Activated CD4-positive, alpha-beta T cell treated with anti-CD3 and anti-CD28 coated beads for 48 hours (primary cell): ENCODE data around the gene MED17.
"Not testable (repeated sequence)": the region's sequence is repeated elsewhere in the genome, so short reads cannot be mapped to it uniquely, and the experiment has no call there.

Experiments
- DNase-seq: peaks from one replicate; pipeline ENCODE4 v3.0.0-alpha.2; 2020

MED17 gene

DNA sequence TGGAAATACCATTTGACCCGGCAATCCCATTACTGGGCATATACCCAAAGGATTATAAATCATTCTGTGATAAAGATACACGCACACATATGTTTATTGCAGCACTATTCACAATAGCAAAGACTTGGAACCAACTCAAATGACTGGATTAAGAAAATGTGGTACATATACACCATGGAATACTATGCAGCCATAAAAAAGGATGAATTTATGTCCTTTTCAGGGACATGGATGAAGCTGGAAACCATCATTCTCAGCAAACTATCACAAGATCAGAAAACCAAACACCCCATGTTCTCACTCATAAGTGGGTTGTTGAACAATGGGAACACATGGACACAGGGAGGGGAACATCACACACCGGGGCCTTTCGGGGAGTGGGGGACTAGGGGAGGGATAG is 25.0 kb upstream of the MED17 start:
- DNase-seq: not testable (repeated sequence)

DNA sequence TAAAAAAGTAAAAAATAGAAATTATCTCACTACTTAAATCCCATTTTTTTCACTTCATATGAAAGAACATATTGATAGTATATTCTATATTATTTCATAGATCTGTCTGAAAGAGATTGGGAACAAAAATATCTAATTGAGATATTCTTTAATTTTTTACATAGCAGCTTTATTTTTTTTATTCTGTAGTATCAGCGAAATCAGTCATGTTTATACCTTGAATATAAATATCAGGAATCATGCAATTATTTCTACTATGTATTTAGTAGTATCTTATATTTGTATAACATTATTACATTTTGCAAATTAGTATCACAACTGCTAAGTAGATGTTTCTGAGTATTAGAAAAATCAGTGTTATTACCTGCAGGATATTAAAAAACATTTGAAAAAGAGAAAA is 22.2 kb upstream of the MED17 start:
- DNase-seq: no peak

DNA sequence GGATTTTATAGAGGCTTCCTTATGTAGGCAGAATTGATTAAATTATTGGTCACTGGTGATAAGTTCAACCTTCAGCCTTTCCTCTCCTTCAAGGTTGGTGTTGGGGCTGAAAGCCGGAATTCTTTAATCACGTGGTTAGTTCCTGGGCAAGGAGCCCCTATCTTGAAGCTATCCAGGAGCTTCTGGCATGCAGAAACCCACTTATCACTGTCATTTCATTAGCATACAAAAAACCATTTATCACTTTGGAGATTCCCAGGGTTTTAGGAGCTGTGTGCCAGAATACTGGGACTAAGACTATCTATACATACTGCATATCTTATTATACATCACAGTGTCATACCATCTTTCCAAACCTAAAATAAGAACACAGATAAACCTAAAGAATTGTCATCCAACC is 18.5 kb upstream of the MED17 start:
- no peak for DNase-seq

DNA sequence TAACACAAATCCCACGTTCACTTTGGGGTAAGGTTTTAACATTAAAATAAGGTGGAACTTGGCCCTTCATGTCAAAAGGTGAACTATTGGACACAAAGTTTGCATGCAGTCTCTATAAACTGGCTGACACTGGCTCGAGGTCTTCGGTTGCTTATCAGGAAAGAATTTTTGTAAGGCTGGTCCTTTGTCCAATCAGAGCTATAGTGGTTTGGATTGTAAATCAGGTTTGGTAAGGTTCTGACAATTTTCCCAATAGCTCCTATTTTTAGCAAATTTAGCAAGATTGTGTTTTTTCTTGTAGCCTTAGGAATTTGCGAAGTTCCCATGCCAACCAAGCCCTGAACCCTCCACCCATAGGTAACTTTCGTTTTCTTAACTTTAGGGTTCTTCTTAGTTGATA is 17.6 kb upstream of the MED17 start:
- DNase-seq: no peak

DNA sequence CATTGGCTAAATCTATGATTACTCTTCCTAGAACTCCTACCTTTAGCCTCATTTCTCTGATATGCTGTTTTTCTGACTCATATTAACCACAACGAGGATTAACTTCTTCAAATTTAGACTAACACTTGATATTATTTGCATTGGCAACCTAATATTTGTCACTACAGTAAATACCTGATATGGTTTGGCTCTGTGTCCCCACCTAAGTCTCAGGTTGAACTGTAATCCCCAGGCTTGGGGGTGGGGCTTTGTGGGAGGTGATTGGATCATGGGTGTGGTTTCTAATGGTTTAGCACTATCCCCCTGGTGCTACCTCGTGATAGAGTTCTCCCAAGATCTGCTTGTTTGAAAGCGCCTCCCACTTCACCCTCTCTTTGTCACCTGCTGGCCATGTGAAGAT is 17.1 kb upstream of the MED17 start:
- DNase-seq: no peak

DNA sequence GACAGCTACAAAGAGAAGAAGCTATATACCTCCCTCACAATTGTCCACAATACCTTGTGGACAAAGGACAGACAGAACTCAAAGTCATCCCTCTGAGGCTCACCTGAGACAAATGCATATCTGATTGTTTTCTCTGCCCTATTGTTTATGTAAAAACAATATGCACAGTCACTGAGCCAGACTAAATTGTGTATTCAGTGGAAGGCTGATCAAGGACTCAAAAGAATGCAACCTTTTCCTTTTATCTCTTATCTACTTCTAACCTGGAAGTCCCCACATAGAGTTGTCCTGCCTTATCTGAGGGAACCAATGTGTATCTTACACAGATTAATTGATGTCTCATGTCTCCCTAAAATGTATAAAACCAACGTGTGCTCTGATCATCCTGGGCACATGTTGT is 13.9 kb upstream of the MED17 start:
- no peak for DNase-seq

DNA sequence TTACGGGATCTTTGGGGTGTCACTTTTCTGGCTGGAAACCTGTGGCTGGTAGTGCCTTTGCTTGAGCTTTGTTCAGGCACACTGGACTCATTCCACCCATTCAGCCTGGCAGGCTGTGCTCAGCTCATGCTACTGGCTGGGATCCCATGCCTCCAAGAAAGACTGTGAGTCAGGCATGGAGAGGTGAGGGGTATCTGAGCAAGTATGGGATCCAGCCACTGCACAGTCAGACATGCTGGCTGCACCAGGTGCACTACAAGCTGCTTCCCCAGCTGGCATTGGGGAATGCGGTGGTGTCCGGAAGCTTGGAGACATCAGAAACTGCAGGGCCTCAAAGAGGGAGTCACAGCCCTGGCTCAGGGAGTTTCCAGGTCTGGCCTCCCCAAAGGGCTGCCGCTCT is 12.0 kb upstream of the MED17 start:
- DNase-seq: no peak

DNA sequence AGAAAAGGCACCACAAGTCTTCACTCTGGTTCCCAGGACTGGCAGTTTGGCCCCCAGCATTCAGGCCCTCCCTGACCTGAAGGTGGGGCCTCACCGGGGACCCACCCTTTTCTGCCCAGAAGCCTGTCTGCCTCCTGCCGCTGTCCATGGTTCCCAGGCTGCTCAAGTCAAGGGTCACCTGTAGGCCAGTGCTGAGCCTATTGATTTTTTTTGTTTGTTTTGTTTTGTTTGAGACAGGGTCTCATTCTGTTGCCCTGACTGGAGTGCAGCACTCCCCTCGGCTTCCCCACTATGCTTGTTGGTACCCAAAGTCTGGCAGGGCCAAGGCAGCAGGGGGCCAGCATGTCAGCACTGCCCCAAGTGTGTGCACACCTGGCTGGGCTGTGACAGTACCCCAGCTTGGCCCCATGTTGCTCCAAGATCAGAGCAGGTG is 11.0 kb upstream of the MED17 start:
- no peak for DNase-seq

DNA sequence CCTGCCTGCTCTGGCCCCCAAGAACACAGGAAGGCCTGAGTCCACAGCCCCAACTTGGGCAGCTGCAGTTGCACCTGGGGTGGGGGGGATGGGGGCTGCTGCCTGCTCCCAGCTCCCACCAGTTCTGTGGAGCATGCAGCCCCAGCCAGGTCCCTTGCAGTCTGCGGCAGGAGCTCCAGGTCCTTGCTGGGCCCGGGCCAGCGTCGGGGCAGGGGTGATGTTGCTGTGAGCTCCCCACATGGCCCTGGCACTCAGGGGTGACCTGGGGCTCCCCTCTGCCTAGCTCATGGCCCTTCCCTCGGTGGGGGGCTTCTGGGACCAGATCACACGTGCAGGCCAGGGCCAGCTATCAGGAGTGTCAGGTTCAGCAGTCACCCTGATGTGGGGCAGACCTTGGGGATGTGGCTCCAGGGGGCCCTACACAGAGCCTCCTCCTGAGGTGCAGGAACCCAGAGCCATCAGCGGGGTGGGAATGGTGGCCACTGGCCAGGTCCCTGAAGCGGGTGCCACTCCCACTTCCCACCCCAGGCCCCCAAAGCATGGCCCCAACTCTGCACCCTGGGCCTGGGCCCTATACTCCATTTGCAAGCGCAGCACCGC is 10.4 kb upstream of the MED17 start:
- DNase-seq: no peak

DNA sequence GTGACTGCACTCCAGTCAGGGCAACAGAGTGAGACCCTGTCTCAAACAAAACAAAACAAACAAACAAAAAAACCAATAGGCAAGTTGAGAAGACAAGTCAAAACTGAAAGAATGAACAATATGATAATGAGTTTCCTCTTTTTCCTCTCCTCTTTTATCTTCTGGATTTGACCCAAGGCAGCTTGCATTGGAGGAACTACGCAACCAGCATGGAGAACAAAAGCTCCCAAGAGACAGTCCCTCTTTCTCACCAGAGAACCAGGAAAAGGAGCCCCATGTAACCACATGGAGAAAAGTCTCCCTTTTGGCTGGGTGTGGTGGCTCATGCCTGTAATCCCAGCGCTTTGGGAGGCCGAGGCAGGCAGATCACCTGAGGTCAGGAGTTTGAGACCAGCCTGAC is 9.5 kb upstream of the MED17 start:
- not testable (repeated sequence) for DNase-seq

DNA sequence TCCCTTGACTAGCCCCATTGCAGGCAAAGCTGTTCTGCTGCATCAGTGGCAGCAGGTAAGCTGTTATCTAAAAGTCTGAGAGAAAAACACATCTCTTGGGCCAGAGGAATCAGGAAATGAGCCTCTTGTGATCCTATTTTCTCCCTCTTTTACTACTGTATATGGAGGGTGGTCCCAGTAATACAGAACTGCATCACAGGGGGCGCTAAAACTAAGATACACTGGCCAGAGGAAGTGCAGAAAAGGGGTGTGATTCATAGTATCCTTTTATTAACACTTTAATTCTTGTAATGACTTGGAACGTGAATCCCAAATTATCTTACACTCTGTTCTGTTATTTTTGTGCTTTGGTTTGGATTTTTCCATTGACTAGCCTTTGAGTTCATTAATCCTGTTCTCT is 8.8 kb upstream of the MED17 start:
- DNase-seq: peak; percentile 21

DNA sequence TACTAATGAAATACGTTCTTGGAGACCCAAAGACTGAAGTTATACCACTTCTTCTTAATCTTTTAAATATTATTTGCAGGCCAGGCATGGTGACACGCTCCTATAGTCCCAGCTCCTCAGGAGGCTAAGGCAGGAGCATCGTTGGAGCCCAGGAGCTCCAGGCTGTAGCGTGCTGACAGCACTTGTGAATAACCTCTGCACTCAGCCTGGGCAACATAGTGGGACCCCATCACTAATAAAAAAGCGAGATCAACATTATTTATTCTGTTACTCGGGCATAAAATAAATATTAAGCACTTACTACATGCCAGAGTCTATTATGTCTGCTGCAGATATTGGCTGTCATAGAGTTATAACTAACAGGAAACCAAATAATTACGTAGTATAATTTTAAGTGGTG is 720 bp upstream of the MED17 start:
- no peak for DNase-seq

DNA sequence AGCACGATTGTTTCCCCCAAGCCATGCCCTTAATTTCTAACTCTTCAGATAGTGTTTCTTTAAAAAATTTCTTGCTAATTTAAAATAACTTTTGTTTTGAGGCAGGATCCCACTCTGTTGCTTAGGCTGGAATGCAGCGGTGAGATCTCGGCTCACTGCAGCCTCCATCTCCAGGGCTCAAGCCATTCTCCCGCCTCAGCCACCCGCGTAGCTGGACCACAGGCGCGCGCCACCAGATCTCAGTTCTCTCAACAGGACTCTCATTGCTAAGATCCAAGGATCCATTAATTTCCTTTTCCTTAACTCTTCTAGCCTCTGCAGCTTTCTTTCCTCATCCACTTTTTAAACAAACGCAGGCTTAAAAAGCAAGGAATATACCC is 327 bp upstream of the MED17 start:
- DNase-seq: no peak

DNA sequence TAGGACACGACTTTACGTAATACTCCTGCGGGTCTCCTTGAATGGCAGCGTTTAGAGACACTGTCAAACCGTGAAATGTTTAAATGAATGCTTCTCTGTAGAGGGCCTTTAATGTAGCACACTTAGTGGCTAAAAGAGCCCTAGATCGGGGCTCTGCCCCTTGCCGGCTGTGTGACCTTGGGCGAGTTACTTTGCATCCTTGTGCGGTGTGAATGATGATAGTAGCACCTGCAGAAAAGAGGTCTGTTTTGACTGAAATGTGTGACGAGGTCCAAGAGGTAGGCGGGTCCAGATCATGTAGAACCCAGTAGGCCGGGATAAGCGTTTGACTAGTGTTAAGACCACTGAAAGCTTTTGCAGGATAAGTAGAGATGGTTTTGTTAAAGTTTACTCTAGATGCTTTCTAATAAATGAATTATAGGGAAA is 866 bp downstream of the MED17 start:
- DNase-seq: peak; percentile 44

DNA sequence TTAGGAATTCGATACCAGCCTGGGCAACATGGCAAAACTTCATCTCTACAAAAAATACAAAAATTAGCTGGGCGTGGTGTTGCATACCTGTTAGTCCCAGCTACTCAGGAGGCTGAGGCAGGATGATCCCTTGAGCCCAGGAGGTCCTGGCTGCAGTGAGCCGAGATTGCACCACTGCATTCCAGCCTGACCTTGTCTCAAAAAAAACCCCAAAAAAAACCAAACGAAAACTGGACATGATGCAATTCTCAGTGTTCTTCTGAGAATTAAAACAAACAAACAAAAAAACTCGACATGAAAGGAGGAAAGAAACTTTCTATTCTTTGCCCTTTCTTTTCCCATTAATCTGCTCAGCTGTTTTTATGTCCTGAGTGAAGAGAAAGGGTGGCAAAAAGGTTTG is 7.4 kb downstream of the MED17 start:
- DNase-seq: no peak

DNA sequence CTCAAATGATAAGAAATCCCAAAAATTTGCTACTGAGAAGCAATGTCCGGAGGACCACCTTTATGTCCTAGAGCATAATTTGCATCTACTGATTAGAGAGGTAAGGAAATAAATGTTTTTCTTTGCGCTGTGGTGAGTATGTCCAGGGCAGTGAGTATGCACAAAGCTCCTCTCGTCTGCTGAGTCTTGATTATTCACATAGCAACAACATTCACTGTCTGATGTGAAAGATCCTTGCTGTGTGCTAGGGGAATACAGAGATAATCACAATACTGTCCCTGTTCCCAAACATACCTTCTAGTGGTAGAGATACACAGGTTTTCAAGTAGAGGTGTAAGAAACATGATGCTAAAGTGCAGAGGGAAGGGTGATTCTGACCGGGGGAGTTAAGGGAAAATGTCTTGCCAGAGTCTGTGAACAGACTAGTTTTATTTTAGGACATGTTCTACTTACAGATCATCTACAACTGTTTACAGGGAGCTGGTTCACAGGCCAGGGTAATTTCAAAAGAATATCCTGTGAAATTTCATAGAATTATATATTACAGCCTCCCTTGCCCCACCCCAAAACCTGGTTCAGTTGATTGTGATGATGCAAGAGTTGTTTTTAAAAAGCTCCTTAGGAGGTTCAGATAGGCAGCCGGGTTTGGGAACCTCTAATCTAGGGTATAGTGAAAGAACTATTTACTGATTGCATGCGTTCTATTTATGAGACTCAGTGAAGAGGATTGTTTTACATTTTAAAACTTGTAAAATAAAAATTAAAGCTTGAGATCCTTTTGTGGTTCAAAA is 12.6 kb downstream of the MED17 start:
- no peak for DNase-seq

DNA sequence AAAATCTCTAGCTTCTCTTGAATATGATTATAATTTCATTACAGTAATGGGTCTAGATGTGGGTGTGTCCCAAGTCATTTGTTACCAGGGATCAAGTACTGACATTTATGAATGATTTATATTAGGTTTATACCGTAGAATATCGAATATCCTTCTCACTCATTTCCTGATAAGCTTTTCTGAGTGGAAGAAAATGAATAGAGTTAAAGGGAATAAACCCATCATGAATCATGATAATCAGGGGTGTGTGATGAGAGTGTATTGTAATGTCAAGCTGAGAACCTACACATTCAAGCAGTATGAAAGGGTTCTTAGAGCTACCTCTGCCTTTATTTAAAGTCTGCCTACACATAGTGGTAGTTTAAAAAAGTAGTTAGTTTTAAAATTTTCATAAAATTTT is 17.3 kb downstream of the MED17 start:
- no peak for DNase-seq

DNA sequence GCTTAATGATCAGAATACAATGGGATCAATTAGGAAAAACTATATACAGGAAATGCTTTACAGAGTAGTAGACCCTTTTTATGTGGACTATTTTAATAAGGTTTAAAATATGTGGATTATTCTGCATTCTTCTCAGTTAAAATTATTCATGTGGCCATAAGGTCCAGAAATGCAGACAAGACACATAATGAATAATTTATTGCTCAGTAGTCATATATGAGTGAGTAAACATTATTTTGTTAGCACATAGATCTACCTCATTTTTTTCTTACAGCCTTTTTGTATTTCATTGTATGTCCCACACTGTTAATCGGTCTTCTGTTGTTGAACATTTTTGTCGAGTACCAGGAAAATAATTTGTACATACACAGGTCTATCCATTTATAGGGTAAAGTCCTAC is 20.8 kb downstream of the MED17 start:
- no peak for DNase-seq

DNA sequence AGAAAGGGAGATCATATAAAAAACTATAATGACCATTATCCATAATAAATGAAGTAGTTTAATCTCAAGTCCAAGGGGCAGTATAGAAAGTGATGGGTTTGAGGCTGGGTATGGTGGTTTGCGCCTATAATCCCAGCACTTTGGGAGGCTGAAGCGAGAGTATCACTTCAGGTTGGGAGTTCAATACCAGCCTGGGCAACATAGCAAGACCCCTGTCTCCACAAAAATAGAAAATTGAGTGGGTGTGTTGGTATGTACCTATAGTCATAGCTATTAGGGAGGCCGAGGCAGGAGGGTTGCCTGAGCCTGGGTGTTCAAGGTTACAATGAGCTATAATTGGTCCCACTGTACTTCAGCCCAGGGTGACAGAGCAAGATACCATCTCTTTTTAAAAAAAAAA is 23.9 kb downstream of the MED17 start:
- DNase-seq: no peak

DNA sequence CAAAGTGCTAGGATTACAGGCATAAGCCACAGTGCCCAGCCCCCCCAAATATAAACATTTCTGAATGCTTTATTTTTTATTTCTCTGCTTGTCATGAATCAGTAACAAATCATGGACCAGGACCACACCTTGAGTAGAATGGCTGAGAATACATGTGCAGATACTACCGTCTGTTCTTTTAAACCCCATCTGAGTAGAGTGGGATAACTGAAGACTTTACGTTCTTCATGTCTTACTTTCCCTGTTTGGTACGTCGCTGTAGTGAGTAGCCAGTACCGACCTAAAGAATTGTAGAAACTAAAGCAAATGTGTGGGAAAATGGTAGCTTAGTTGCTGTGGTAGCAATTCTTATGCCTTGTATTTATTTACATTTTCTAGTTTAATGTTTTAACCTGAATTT is 29.9 kb downstream of the MED17 start:
- no peak for DNase-seq

DNA sequence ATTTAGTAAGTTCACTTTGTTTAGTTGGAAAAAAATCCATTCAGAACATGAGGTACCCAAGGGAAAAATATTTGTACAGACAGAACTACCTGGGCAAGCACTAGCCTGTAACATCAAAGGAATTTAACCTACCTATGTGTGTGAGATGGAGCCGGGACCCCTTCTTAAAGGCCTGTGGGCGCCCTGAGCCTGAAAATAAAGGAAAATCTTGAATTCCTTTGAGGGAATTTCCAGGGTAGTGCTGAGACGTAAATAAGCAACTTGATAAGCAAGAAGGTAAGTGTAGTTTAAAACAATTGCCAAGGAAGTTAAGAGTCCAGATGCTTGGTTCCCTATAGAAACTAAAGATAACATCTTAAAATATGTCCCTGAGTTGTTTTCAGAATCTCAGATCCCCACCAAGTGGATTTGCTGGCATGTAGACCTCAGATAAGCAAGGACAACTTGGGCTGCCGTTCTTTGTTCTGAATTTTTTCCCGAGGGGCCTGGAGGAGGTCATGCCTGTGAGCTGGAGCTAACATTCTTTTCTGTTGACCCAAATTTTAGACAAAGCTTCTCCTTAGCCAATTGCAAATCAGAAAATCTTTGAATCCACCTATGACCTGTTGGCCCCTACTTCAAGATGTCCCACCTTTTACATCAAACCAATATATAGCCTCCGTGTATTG is 31.0 kb downstream of the MED17 start:
- no peak for DNase-seq

DNA sequence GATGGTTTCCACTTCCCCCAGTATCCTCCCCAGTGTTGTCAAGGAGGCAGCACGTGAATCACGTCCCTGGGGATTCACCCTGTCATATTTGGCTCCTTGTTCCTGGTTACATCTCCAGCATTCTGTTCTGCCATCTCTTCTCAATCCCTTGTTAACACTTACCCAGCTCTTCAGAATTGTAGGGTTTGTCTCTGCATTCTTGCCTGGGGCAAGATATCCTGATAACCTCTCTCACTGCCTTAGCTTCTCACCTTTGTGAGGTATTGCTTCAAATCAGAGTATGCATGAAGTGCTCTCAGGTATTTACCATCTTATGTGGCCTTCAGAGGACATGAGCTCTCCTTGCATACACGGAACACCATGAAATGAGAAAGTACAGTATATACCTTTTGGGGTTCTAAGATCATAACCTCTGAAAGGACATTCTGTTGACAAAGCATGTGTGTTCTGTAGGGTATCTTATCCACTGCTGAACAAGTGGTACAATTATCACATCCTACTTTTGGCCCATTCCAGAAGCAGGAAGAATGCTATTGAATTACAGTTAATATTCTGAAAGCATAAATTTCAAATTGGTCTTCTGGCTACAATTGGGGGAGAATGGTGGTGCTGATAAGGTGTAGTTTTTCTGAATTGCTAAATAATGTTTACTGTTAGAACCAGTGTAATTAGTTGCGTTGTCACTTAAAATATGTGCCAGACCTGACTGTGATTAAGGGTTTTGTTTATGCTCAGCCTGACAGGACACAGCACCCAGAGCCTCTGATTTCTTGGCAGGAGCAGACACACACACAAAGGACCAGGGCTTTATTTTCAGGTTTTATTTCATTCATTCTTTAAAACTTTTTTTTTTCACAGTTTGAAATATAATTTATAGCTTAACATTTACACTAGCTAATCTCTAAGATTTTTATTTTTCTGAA is 33.6 kb downstream of the MED17 start:
- DNase-seq: no peak

DNA sequence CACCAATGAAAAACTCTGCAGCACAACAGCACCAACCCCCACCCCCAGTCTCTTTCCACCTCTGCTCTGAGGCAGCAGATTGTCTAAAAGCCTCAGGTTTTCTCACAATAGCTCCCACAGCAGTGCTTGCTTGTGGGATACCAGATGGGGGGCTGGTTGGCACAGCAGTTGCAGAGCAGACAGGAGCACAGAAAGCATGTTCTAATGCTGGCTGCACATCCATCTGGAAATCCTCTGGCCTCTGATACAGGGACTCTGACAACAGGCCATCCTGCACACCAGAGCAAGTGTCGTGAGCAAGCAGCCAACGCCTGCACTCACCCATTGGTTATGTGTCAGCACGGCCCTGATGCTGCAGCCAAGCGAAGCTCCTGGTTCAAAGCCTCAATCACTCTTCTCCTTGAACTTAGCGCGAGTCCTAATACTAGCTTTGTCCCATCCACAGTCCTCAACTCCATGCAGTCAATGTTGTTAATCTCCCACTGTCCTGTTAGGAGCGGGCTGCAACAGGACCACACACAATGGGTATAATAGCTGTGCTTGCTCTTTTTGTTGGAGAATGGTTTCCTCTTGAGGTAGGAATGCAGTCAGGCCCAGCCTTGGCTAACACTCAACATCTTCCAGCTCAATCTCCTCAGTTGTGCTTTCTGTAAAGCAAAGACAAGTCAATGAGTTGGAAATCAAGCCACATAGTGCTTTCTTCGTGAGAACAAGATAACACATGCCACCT is 36.0 kb downstream of the MED17 start:
- no peak for DNase-seq
